ENCODE data around the gene APCDD1L. TPM values are rescaled to one million over a fixed set of nuclear protein-coding genes. Genes with fewer than 3 reads are reported as not detected.

Gene APCDD1L
- total RNA-seq, 2 experiments from 2014 or later = not detected

- CTCF ChIA-PET = interaction anchor here (0.6 to 3.2 kb wide), 29 partner anchors 8 to 971 kb away, joined by 3 to 25 read pairs (median 4); partner anchors contain the start of genes GNAS and STX16
- H3K36me3 Mint-ChIP-seq (ENCODE audit: low read depth) = peaks cover under 1% of the 10 kb centered on the region
- no peak overlapping the region for H3K4me3 Mint-ChIP-seq
- H3K27ac Mint-ChIP-seq = no peak overlapping the region
- no peaks in the 10 kb centered on the region for H3K4me1 Mint-ChIP-seq (ENCODE audit: low read depth)
- intact Hi-C loops (cut with micrococcal nuclease) = loop anchor here (10.0 kb wide), 2 partner anchors 164 to 354 kb away; no protein-coding TSS in a partner anchor
- POLR2A ChIA-PET = interaction anchor here (0.8 to 1.7 kb wide), 3 partner anchors 170 to 1025 kb away, joined by 3 to 5 read pairs (median 3); partner anchors contain the start of gene STX16
- DNase-seq = no peak
- peaks cover 7% of the 10 kb centered on the region for H3K9me3 Mint-ChIP-seq
- ATAC-seq = no peak
- TF ChIP-seq CTCF (IDR thresholded peaks at IDR 0.05) = no peak
- H3K27me3 Mint-ChIP-seq = peaks cover 3% of the 10 kb centered on the region
These were observed 34.5 kb downstream of the APCDD1L start for GRCh38 chr20:58480551-58481336.

GRCh38 chr20:58479726-58480440, 35.3 kb downstream of the APCDD1L start:
- POLR2A ChIA-PET = interaction anchor here (0.8 to 1.7 kb wide), 2 partner anchors 171 to 232 kb away, joined by 3 to 5 read pairs; partner anchors contain the start of gene STX16

GRCh38 chr20:58478141-58478805, 36.9 kb downstream of the APCDD1L start:
- no peak overlapping the region for H3K27ac Mint-ChIP-seq
- peaks cover 4% of the 10 kb centered on the region for H3K9me3 Mint-ChIP-seq
- peaks cover 3% of the 10 kb centered on the region for H3K27me3 Mint-ChIP-seq
- intact Hi-C loops (cut with micrococcal nuclease) = no loop called here
- no peak for TF ChIP-seq CTCF (IDR thresholded peaks at IDR 0.05)
- ATAC-seq = no peak
- H3K4me1 Mint-ChIP-seq (ENCODE audit: low read depth) = no peaks in the 10 kb centered on the region
- DNase-seq = no peak
- H3K36me3 Mint-ChIP-seq (ENCODE audit: low read depth) = no peaks in the 10 kb centered on the region
- ChIA-PET POLR2A (no interaction called here), CTCF (no interaction called here)
- no peak overlapping the region for H3K4me3 Mint-ChIP-seq

More at GRCh38 chr20:58479726-58480440, 35.3 kb downstream of the APCDD1L start:
- DNase-seq (no peak), ATAC-seq (no peak)
- H3K4me3 Mint-ChIP-seq = no peak overlapping the region
- H3K9me3 Mint-ChIP-seq = peaks cover 4% of the 10 kb centered on the region
- no peak for TF ChIP-seq CTCF (IDR thresholded peaks at IDR 0.05)
- H3K27me3 Mint-ChIP-seq = peaks cover 3% of the 10 kb centered on the region
- CTCF ChIA-PET = interaction anchor here (1.0 to 3.2 kb wide), 7 partner anchors 12 to 360 kb away, joined by 3 to 25 read pairs (median 8); partner anchors contain the start of gene STX16
- intact Hi-C loops (cut with micrococcal nuclease) = loop anchor here (10.0 kb wide), 2 partner anchors 165 to 355 kb away; no protein-coding TSS in a partner anchor
- H3K4me1 Mint-ChIP-seq (ENCODE audit: low read depth) = no peaks in the 10 kb centered on the region
- no peaks in the 10 kb centered on the region for H3K36me3 Mint-ChIP-seq (ENCODE audit: low read depth)
- no peak overlapping the region for H3K27ac Mint-ChIP-seq

- no peaks in the 10 kb centered on the region for H3K27me3 Mint-ChIP-seq
- intact Hi-C loops (cut with micrococcal nuclease) = no loop called here
- H3K36me3 Mint-ChIP-seq (ENCODE audit: low read depth) = no peaks in the 10 kb centered on the region
- H3K9me3 Mint-ChIP-seq = peaks cover 4% of the 10 kb centered on the region
- no peaks in the 10 kb centered on the region for H3K4me1 Mint-ChIP-seq (ENCODE audit: low read depth)
- CTCF ChIA-PET = no interaction called here
- no peak for TF ChIP-seq CTCF (IDR thresholded peaks at IDR 0.05)
- POLR2A ChIA-PET = no interaction called here
- no peak for DNase-seq
- no peak overlapping the region for H3K27ac Mint-ChIP-seq
- ATAC-seq = no peak
- H3K4me3 Mint-ChIP-seq = no peak overlapping the region
These were observed 39.7 kb downstream of the APCDD1L start for GRCh38 chr20:58475466-58475865.

Measured in activated CD8-positive, alpha-beta T cell treated with anti-CD3 and anti-CD28 coated beads for 36 hours (primary cell).